ENCODE measurements around the gene LIME1.

GRCh38 chr20:63708301-63709148 is 27.9 kb upstream of the LIME1 start:
- TF ChIP-seq CTCF (conservative IDR thresholded peaks at IDR 0.05; ENCODE audit: low read depth, low read length): no peak
- no peak for TF ChIP-seq MXI1 (IDR thresholded peaks at IDR 0.05; ENCODE audit: borderline replicate concordance, low read depth, low read length)
- TF ChIP-seq MAFK (IDR thresholded peaks at IDR 0.05; ENCODE audit: low read depth, low read length): no peak
- no peak for TF ChIP-seq RFX5 (IDR thresholded peaks at IDR 0.05; ENCODE audit: low read depth, low read length)
- no peak for TF ChIP-seq POLR2A (IDR thresholded peaks at IDR 0.05; ENCODE audit: low read depth, low read length)
- TF ChIP-seq SMC3 (IDR thresholded peaks at IDR 0.05; ENCODE audit: low read depth, low read length): no peak

Measured in IMR-90 (cell line).